ENCODE data around the gene MOV10.

Gene MOV10

DNA sequence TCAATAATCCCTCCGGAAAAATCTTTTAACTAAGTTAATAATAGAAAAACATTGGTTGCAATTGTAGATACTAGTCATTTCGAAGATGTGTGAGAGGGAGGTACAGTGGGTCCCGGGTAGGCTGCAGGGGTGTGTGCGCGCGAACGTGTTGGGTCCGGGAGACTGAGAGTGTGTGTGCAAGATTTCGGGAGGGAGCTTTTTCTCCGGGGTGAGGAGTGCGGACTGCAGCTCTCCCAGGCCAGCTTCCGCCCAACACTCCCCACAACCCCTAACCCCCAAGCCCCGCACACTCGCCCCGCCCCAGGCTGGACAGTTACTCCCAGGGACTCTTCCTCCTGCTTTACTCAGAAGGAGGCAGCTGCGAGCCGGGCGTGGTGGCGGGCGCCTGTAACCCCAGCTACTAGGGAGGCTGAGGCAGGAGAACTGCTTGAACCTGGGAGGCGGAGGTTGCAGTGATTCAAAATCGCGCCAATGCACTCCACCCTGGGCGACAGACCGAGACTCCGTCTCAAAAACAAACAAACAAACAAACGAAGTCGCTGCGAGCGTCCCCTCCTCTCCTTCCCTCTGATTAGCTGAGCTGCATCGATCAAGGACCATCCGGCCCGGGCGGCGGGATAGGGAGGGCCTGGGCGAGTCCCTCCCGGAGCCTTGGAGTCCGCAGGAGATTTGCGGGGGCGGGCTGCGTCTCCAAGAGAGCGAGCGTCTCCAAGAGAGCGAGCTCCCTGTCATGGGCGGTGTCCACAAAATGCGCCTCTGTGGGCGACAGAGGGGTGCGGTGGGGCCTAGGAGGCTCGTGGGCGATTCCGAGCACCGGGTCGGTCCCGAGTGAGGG lies 68.9 kb downstream of the MOV10 start:
- no peak for DNase-seq

DNA sequence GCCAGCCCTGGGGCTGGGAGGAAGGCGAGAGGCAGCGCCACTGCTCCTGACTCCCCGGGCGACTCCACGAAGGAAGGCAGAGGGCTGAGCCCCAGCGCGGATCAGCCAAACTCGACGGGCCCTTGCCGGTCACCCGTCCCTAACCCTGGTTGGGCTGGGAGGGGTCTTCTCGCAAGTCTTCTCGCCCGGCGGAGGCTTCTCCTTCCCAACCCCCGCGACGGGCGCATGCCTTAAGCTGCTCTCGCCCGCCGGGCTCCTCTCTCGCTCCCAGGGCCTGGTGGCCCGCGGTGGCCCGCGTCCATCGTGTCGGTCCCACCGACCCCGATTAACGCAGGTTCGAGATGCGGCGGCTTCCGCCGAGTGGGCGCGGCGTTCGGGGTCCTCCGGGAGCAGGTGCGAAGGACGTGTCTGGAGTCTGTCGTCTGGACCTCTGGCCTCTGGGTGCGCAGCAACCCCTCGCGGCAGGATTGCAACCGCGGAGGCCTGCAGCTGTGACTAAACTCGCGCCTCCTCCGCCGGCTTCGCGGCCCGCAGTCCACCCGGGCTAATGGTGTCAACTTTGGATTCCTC lies 69.6 kb downstream of the MOV10 start:
- no peak for DNase-seq

DNA sequence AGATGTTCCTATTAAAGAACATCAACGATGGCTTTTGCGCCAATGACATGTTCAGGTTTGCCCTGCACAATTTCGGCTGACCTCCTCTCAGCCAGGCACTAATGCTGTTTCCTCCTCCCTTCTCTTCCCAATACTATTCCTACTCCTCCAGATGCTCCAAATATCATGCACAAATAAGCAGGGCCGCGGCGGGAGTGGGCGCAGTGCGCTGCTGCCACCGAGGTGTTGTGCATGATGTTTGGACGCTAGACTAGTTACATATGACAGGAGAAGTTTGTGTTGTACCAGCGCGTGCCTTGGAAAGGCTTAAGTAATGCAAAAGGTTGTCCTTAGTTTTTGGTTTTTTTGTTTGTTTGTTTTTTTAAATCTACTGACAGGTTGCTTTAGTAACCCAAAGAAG lies 73.9 kb downstream of the MOV10 start:
- no peak for DNase-seq
